ENCODE results near the gene FOLR2.

FOLR2 gene

DNA sequence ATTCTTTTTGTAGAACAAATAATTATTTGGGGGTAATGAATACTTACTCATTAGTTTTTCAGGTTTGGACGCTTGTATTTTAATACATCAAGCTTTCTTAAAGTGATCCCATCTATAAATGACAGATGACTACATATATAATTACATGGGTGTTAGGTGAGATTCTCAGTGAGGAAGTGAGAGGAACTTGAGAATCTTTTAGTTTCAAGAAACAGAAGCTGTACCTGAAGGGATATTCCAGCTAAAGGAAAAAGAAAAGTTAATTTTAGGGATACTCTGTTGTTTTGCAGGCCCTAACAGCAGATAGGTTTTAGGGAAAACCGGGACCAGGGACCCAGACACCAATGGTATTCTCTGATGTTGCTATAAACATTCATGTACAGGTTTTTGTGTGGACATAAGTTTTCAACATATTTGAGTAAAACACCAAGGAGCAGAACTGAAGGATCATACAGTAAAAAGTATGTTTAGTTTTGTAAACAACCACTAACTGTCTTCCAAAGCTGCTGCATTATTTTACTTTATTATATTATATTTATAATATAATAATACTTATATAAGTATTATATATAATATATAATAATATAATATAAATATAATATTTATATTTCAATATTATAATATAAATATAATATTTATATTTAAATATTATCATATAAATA, 51.5 kb downstream of the FOLR2 start:
- DNase-seq (ENCODE audit: low spot score) = no peak
